Uterus (tissue), 4 donors: ENCODE results near the gene TMEM237. TPM values are rescaled to one million over a fixed set of nuclear protein-coding genes. Genes with fewer than 3 reads are reported as not detected.

Experiments used
- DNase-seq, 2 donors: peaks; one replicate each; pipeline ENCODE4 v3.0.0-alpha.2; 2019 to 2020
- H3K27ac ChIP-seq, 2 donors: fragments of 200-600 bp; sonication (generic); 1 replicate in 1 of 2; 2 replicates in 1 of 2; pipeline ENCODE4 v1.5.1; 2016 to 2018
- H3K27me3 ChIP-seq, 2 donors: fragments of 200-600 bp; sonication (generic); one replicate each; pipeline ENCODE4 v1.5.1; 2018 to 2019; ENCODE audit warnings: control low read depth in 1 of 2
- H3K36me3 ChIP-seq, 2 donors: fragments of 200-600 bp; sonication (generic); one replicate each; pipeline ENCODE4 v1.5.1; 2019; ENCODE audit warnings: control low read depth in 1 of 2
- H3K4me1 ChIP-seq, 2 donors: fragments of 200-600 bp; sonication (generic); one replicate each; pipeline ENCODE4 v1.5.1; 2018 to 2019; ENCODE audit warnings: control low read depth in 1 of 2
- H3K4me3 ChIP-seq, 2 donors: fragments of 200-600 bp; sonication (generic); 1 replicate in 1 of 2; 2 replicates in 1 of 2; pipeline ENCODE4 v1.5.1; 2018 to 2019; ENCODE audit warnings: mild to moderate bottlenecking in 1 of 2
- H3K9me3 ChIP-seq, 2 donors: fragments of 200-600 bp; sonication (generic); one replicate each; pipeline ENCODE4 v1.5.1; 2019; ENCODE audit warnings: control low read depth in 1 of 2
- POLR2A ChIP-seq, 2 donors: fragments of 450-650 bp; IDR thresholded peaks; one replicate each; pipeline ENCODE4 v1.6.1; 2016; ENCODE audit warnings: antibody characterized with exemption in 2 of 2, mild to moderate bottlenecking in 1 of 2, moderate library complexity in 1 of 2
- intact Hi-C: fragments of 100-400 bp; cut with DNase I; formaldehyde crosslinking; loops from one replicate; pipeline ENCODE4 v1.15.1; 2023; ENCODE audit warnings: low total_unique reads
- small RNA-seq: library from RNA; depleted of rRNA; stranded (forward); fragments of <200 nt; gene quantifications from one replicate; pipeline ENCODE3, GENCODE V24; 2016
- total RNA-seq, 4 donors: library from RNA; depleted of rRNA in 3 of 4; stranded (reverse); fragments of >200 nt in 3 of 4; gene quantifications; one replicate each; pipeline versions ENCODE4 v1.1.0 to v1.2.4, GENCODE V29; 2014 to 2023
- TF ChIP-seq, protein P1 (sequence below), 4 experiments: fragments of 200-600 bp in 2 of 4; fragments of 450-650 bp in 2 of 4; sonication (generic) in 2 of 4; IDR thresholded peaks; one replicate each; pipeline ENCODE4 v1.5.1; 2016 to 2019; ENCODE audit warnings: antibody characterized with exemption in 4 of 4, mild to moderate bottlenecking in 2 of 4, moderate library complexity in 1 of 4
- donor health status: DM: yes; HTN: yes; CAD: no.

Gene TMEM237
- total RNA-seq, 4 donors from 2014 or later: 7.2 to 52.1 (median 26.0) TPM

GRCh38 chr2:201572846-201573508 lies 70.3 kb downstream of the TMEM237 start:
- intact Hi-C loops: no loop called here
- no peaks in the 10 kb centered on the region for H3K27me3 ChIP-seq

More at GRCh38 chr2:201572846-201573508, 70.3 kb downstream of the TMEM237 start:
- TF ChIP-seq, protein P1, sequence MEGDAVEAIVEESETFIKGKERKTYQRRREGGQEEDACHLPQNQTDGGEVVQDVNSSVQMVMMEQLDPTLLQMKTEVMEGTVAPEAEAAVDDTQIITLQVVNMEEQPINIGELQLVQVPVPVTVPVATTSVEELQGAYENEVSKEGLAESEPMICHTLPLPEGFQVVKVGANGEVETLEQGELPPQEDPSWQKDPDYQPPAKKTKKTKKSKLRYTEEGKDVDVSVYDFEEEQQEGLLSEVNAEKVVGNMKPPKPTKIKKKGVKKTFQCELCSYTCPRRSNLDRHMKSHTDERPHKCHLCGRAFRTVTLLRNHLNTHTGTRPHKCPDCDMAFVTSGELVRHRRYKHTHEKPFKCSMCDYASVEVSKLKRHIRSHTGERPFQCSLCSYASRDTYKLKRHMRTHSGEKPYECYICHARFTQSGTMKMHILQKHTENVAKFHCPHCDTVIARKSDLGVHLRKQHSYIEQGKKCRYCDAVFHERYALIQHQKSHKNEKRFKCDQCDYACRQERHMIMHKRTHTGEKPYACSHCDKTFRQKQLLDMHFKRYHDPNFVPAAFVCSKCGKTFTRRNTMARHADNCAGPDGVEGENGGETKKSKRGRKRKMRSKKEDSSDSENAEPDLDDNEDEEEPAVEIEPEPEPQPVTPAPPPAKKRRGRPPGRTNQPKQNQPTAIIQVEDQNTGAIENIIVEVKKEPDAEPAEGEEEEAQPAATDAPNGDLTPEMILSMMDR (IDR thresholded peaks at IDR 0.05): no peak
- TF ChIP-seq POLR2A (IDR thresholded peaks at IDR 0.05): no peak
- no peaks in the 10 kb centered on the region for H3K36me3 ChIP-seq
- H3K9me3 ChIP-seq: no peaks in the 10 kb centered on the region
- no peak overlapping the region for H3K4me3 ChIP-seq
- H3K4me1 ChIP-seq: no peaks in the 10 kb centered on the region
- no peak overlapping the region for H3K27ac ChIP-seq
- no peak for DNase-seq

Small RNA genes within 50 kb of the gene (small RNA-seq; reads per million reads assigned to genes)
- gene RNU6-651P: not detected

Other genes with a start within 250 kb of the TMEM237 start
- 10 to 100 TPM; 31.8 to 54.9 (median 38.2) TPM for gene TRAK2, start 192.0 kb downstream of the TMEM237 start, total RNA-seq
- gene STRADB, start 191.8 kb downstream of the TMEM237 start, total RNA-seq: 10 to 100 TPM in 3 of 4 donors, 1 to 10 TPM in 1; 5.4 to 27.2 (median 22.0) TPM
- gene MPP4, start 55.1 kb upstream of the TMEM237 start, total RNA-seq: under 1 TPM in 2 of 4 donors, not detected in 2; 0.24 to 0.97 TPM
- gene ALS2, start 137.4 kb upstream of the TMEM237 start, total RNA-seq: 10 to 100 TPM in 3 of 4 donors, 1 to 10 TPM in 1; 8.2 to 27.2 (median 23.5) TPM
- 1 to 10 TPM in 1 of 4 donors, under 1 TPM in 2, not detected in 1; 0.55 to 6.9 (median 0.88) TPM for gene CDK15, start 163.0 kb upstream of the TMEM237 start, total RNA-seq